SK-N-SH treated with all-trans-retinoic acid at 6 μM for 48 hours (cell line): ENCODE measurements around the gene CACNA1B.

Source experiments
- ATAC-seq: fragments of 200-7000 bp; cut with Tn5 transposase; 3 replicates; pipeline ENCODE4 v1.9.1; 2020; ENCODE audit warnings: mild to moderate bottlenecking, moderate library complexity
- BACH2 ChIP-seq: fragments of 250-450 bp; sonication (Bioruptor Pico); IDR thresholded peaks from 2 replicates; pipeline ENCODE4 v1.9.0; 2021; ENCODE audit warnings: mild to moderate bottlenecking, borderline replicate concordance
- CREB5 ChIP-seq: fragments of 250-450 bp; sonication (Bioruptor Pico); IDR thresholded peaks from 2 replicates; pipeline ENCODE4 v1.5.1; 2020; ENCODE audit warnings: low read depth, mild to moderate bottlenecking, moderate library complexity
- CSDC2 ChIP-seq: fragments of 250-450 bp; sonication (Bioruptor Pico); IDR thresholded peaks from 2 replicates; pipeline ENCODE4 v1.5.0; 2020; ENCODE audit warnings: mild to moderate bottlenecking, moderate library complexity
- CSRNP3 ChIP-seq: fragments of 250-450 bp; sonication (Bioruptor Pico); IDR thresholded peaks from 2 replicates; pipeline ENCODE4 v1.5.1; 2021; ENCODE audit warnings: mild to moderate bottlenecking, moderate library complexity
- GLIS3 ChIP-seq: fragments of 250-450 bp; sonication (Bioruptor Pico); IDR thresholded peaks from 2 replicates; pipeline ENCODE4 v1.5.0; 2020; ENCODE audit warnings: mild to moderate bottlenecking, moderate library complexity
- OSR1 ChIP-seq: fragments of 250-450 bp; sonication (Bioruptor Pico); IDR thresholded peaks from 2 replicates; pipeline ENCODE4 v1.8.0; 2022; ENCODE audit warnings: moderate library complexity, mild to moderate bottlenecking, inconsistent platforms
- PATZ1 ChIP-seq: fragments of 250-450 bp; sonication (Bioruptor Pico); IDR thresholded peaks from 2 replicates; pipeline ENCODE4 v1.8.0; 2020; ENCODE audit warnings: mild to moderate bottlenecking, moderate library complexity, borderline replicate concordance
- PPARA ChIP-seq: fragments of 250-450 bp; sonication (Bioruptor Pico); IDR thresholded peaks from 2 replicates; pipeline ENCODE4 v1.5.0; 2020; ENCODE audit warnings: mild to moderate bottlenecking, borderline replicate concordance
- RARB ChIP-seq: fragments of 250-450 bp; sonication (Bioruptor Pico); IDR thresholded peaks from 2 replicates; pipeline ENCODE4 v1.8.0; 2021; ENCODE audit warnings: mild to moderate bottlenecking, moderate library complexity
- SNAI2 ChIP-seq: fragments of 250-450 bp; sonication (Bioruptor Pico); IDR thresholded peaks from 2 replicates; pipeline ENCODE4 v1.5.0; 2020; ENCODE audit warnings: mild to moderate bottlenecking, moderate library complexity
- TCF4 ChIP-seq: fragments of 250-450 bp; sonication (Bioruptor Pico); IDR thresholded peaks from 2 replicates; pipeline ENCODE4 v1.8.0; 2021; ENCODE audit warnings: mild to moderate bottlenecking, moderate library complexity, borderline replicate concordance
- TOX ChIP-seq: fragments of 250-450 bp; sonication (Bioruptor Pico); IDR thresholded peaks from 2 replicates; pipeline ENCODE4 v1.8.0; 2021; ENCODE audit warnings: mild to moderate bottlenecking, moderate library complexity, borderline replicate concordance
- TSHZ2 ChIP-seq: fragments of 250-450 bp; sonication (Bioruptor Pico); IDR thresholded peaks from 2 replicates; pipeline ENCODE4 v1.5.0; 2020; ENCODE audit warnings: mild to moderate bottlenecking, moderate library complexity
- ZC3H10 ChIP-seq: fragments of 250-450 bp; sonication (Bioruptor Pico); IDR thresholded peaks from 2 replicates; pipeline ENCODE4 v1.5.1; 2021; ENCODE audit warnings: mild to moderate bottlenecking, moderate library complexity
- ZFP3 ChIP-seq: fragments of 250-450 bp; sonication (Bioruptor Pico); IDR thresholded peaks from 2 replicates; pipeline ENCODE4 v1.5.0; 2020; ENCODE audit warnings: mild to moderate bottlenecking, moderate library complexity
- ZFP30 ChIP-seq: fragments of 450-650 bp; formaldehyde crosslinking; IDR thresholded peaks from 2 replicates; pipeline ENCODE4 v1.5.0; 2022; ENCODE audit warnings: mild to moderate bottlenecking, moderate library complexity
- ZNF8 ChIP-seq: fragments of 450-650 bp; formaldehyde crosslinking; IDR thresholded peaks from 2 replicates; pipeline ENCODE4 v1.5.0; 2020; ENCODE audit warnings: mild to moderate bottlenecking, moderate library complexity

The CACNA1B gene

GRCh38 chr9:137924761-137925369 is 47.3 kb downstream of the CACNA1B start:
- no peak for ATAC-seq
- TF ChIP-seq TCF4 (CRISPR knock-in tag) (no peak), OSR1 (CRISPR knock-in tag) (no peak), BACH2 (CRISPR knock-in tag) (no peak), TSHZ2 (no peak), CREB5 (CRISPR knock-in tag) (no peak), PATZ1 (CRISPR knock-in tag) (no peak), ZFP3 (no peak), GLIS3 (CRISPR knock-in tag) (no peak), ZFP30 (CRISPR knock-in tag) (no peak)

GRCh38 chr9:137943655-137944054 is 66.1 kb downstream of the CACNA1B start:
- ATAC-seq, result no peak
- TF ChIP-seq PPARA (CRISPR knock-in tag) (no peak), GLIS3 (CRISPR knock-in tag) (no peak), CSRNP3 (no peak), OSR1 (CRISPR knock-in tag) (no peak), ZNF8 (CRISPR knock-in tag) (no peak), SNAI2 (CRISPR knock-in tag) (no peak), CSDC2 (CRISPR knock-in tag) (no peak), CREB5 (CRISPR knock-in tag) (no peak), RARB (no peak), ZFP3 (no peak), TOX (CRISPR knock-in tag) (no peak), BACH2 (CRISPR knock-in tag) (no peak), ZC3H10 (no peak), TCF4 (CRISPR knock-in tag) (no peak), ZFP30 (CRISPR knock-in tag) (no peak), TSHZ2 (no peak)
- TF ChIP-seq, all 23 proteins: peak for 0

GRCh38 chr9:137945581-137945980 is 68.0 kb downstream of the CACNA1B start:
- no peak for ATAC-seq
- TF ChIP-seq BACH2 (CRISPR knock-in tag) (no peak), CSRNP3 (no peak)
- TF ChIP-seq, all 23 proteins: peak for 0
